ENCODE results near the gene ABHD5.

ABHD5 gene

GRCh38 chr3:43723121-43723734 lies 32.5 kb downstream of the ABHD5 start:
- DNase-seq, result peak in 1 of 4 experiments; percentile 3

GRCh38 chr3:43726521-43726920 lies 35.8 kb downstream of the ABHD5 start:
- no peak for DNase-seq

- DNase-seq, result peak in 3 of 4 experiments; percentile 21 to 36 (median 26)
Measured at GRCh38 chr3:43727930-43728329, 37.2 kb downstream of the ABHD5 start.

- DNase-seq, result no peak
Measured at GRCh38 chr3:43728476-43728875, 37.7 kb downstream of the ABHD5 start.

DNA sequence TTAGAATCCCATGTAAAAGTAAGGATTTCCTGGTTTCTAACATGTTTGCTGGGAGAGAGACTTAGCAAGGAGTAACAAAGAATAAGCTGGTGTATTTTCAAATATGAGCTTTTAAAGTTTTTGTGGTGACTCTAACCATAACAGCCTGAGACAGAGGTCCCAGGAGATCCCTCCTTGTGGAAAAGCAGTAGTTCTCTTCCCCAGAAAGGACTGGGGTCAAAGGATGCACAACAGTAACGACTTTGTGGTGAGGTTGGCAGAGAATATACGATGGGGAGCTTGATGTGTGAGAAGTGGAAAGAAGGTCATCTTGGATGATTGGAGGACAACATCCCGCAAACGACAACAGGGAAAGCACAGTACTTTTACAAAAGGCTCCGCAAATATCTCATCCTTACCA lies 38.2 kb downstream of the ABHD5 start:
- no peak for DNase-seq

- DNase-seq, result no peak
Measured at GRCh38 chr3:43729707-43730414, 39.1 kb downstream of the ABHD5 start.

DNA sequence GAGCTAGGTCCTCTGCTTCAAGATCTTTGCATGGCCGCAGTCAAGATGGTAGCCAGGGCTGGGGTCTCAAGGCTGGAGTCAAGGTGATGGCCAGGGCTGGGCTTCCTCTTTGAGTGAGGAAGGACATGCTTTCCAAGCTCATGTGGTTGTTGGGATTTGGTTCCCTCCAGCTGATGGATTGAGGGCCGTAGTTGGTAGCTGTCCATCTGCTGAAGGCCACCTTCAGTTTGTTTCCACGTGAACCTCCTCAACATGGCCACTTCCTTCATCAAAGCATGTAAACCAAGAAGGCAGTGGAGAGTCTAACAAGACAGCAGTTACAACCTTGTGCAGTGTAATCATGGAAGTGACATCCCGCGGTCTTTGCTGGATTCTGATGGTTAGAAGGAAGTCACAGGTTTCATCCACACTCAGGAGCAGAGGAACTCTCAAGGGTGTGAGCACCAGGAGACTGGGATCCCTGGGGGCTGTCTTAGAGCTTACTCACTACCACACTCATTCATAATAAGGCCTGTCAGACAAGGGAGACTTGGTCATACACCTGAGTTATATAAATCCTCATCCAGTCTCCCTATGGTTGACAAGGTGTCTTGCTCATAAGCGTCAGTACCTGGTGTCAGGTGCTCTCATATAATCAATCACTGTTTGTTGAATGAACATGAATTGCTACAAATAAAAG lies 42.1 kb downstream of the ABHD5 start:
- DNase-seq, result no peak

GRCh38 chr3:43733459-43734384 lies 43.0 kb downstream of the ABHD5 start:
- DNase-seq, result no peak

- no peak for DNase-seq
Measured at GRCh38 chr3:43734685-43735084, 43.9 kb downstream of the ABHD5 start.

DNA sequence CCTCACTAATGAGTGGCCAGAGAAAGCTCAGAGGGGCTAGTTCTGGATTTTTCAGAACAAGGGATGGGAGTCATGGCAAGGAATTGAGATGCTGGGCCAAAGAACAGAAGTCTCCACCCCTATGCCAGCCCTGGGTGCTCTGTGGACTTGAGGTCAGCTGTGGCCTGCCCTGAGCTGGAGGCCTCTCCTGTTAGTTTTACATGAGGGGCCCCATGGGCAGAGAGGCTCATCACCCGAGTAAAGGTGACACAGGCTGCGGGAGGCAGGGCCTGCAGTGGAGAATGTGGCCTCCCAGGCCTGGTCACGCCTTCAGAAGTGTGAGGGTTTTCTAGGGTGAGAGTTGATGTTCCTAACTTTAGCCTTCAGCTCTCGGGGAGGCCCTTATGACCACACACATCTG lies 44.9 kb downstream of the ABHD5 start:
- no peak for DNase-seq

DNA sequence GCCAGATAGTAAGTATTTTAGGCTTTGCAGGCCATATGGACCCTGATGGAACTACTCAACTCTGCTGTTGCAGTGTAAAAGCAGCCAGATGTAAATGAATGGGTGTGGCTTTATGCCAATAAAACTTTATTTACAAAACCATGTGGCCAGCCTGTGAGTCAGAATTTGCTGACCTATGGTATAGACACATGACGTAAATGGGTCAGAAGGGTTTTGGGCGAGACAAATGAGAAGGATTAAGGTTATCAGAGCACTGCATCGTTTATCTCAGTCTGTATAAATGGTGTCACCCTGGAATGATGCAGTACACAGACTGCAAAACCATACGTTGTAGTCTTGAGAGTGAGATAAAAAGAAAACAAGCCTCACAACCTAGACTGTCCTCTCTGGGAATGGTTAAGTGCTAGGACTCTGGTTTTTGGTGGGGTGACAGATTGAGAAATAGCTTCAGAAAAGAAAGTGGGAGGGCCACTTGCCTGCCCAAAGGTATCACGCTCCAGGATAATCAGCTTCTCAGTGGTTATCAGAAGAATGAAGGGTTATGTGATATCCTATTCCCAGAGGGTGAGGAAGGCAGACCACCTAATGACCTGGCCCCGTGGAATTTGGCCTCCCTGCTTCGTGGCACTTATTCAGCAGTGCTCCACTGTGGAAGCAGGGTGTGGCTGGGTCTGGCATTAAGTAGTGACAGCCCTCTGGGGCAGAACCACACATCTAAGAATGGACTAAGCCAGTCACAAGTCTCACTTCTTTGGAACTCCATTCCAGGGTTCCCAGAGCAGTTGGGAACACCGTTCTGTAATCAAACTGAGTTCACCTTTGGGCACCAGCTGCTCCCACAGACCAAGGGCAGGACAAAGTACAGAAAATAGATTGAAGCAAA lies 46.1 kb downstream of the ABHD5 start:
- DNase-seq, result no peak

DNA sequence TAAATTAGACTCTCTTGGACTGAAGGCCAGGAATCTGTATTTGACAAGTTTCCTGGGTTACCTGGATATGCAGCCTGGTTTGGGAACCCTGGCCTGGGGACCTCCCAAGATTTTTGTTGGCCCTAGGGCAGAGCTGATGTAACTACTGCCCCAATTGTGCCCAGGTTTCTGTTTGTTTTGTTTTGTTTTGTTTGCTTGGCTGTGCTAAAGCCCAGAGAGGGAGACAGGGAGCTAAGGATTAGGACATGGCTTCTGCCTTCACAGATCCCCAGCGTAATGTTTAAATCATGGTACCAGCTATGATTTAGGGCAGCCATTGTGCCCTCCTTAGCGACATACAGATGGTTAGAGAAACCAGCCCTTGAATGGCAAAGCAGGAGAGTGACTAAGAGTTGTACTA lies 47.6 kb downstream of the ABHD5 start:
- DNase-seq, result no peak

DNA sequence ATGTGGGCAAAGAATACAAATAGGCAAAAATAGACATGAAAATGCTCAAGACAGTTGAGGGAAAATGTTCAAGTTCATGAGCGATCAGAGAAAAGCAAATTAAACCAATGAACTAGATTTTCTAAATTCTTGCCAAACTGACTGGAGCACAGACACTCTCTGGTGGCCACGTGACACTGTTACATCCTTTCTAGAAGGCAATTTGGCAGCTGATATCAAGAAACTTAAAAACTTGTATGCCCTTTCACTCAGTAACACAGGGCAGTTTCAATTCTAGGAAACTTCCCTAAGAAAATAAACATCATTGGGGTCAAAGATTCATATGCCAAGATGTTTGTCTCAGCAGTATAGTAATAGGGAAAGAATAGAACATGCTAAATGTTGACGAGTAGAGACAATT lies 52.2 kb downstream of the ABHD5 start:
- DNase-seq, result no peak

- DNase-seq, result no peak
Measured at GRCh38 chr3:43747641-43748040, 56.9 kb downstream of the ABHD5 start.

- DNase-seq, result no peak
Measured at GRCh38 chr3:43748179-43748578, 57.4 kb downstream of the ABHD5 start.

- no peak for DNase-seq
Measured at GRCh38 chr3:43748645-43749044, 57.9 kb downstream of the ABHD5 start.

GRCh38 chr3:43752905-43753304 lies 62.2 kb downstream of the ABHD5 start:
- peak in 3 of 4 experiments; percentile 29 to 52 (median 31) for DNase-seq

DNA sequence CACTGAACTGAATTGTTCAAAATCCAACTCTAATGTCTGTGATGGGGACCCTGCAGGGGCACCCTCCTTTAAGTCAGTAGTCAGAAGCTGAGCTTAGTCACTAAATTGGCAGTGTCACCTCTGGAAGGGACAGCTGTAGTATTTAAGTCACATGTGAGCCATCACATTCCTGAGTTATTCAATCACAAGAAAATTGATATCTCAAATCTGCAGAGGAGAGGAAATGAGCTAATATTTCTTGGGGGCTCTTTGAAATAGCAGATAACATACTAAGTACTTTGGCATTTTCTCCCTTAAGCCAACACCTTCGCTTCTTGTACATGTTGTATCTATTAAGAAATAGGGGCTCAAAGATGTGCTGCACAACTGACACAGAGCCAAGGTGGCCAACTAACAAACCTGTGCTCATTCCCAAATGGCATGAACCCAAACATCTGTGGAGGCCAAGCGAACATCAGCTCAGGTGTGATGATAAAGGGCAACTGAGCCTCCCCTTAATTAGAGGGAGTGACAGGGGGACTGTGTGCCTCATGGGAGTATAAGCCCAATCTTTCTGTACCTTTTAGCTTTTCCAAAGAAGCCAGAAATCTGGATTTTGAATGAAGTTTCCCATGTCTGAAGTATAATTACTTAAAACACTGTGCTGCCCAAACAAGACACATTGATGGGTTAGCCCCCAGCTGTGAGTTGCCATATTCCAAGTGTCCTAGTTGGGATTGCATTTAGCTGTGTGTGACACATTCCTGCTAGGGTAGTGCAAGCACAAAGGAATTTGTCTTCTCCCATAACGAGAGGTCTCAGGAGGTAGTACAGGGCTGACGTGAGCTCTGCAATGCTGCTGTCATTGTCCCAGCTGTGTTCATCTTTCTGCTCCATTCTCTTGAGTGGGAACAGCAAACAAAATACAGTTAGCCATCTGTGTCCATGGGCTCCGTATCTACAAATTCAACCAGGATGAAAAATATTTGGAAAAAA lies 63.3 kb downstream of the ABHD5 start:
- no peak for DNase-seq

DNA sequence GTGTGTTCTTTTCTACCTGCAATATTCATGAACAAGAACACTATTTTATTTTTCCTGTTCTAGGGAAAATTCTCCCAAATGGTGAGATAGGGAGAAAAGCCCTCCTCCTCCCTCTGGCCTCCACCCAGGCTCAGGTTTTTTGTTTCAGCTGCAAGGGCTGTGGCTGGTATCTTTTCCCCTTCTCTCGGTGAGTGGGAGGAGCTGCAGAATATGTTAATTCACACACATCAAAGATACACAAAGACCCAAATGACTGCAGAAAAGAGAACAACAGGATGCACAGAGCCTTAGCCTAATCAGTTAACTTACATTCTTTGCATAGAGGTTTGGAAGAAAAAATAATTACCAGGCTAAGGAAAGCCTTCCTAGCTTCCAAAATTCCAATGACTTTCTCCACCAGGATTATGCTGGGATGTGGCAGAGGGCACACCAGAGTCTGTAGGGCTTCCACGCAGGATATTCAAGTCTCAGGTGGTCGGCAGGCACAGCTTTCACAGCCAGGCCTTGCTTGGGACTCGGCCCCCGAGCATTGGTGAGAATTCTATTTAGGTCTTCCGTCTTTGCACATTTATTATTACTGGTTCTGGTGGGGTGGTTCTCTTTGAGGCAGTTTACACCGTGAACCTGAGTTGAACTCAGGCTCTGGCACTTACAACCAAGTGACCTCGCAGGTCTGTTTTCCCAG lies 64.9 kb downstream of the ABHD5 start:
- no peak for DNase-seq
